RWPE2 (cell line): ENCODE measurements around the gene TRAK1.

Experiments
- ATAC-seq: fragments of 200-7000 bp; cut with Tn5 transposase; 3 replicates; pipeline ENCODE4 v1.9.1; 2021; ENCODE audit warnings: low read depth
- DNase-seq: peaks from one replicate; pipeline ENCODE4 v3.0.0-alpha.2; 2020; ENCODE audit warnings: low spot score
- H3K27ac ChIP-seq: fragments of 450-650 bp; 2 replicates; pipeline ENCODE4 v1.5.1; 2017; ENCODE audit warnings: mild to moderate bottlenecking; ENCODE audit not compliant: poor library complexity, severe bottlenecking
- H3K27me3 ChIP-seq: fragments of 250-450 bp; sonication (Bioruptor Pico); 2 replicates; pipeline ENCODE4 v1.5.1; 2021; ENCODE audit warnings: mild to moderate bottlenecking, moderate library complexity; ENCODE audit not compliant: insufficient read depth, poor library complexity, severe bottlenecking
- H3K36me3 ChIP-seq: fragments of 250-450 bp; sonication (Bioruptor Pico); 2 replicates; pipeline ENCODE4 v1.5.1; 2020; ENCODE audit warnings: low read depth, mild to moderate bottlenecking, moderate library complexity
- H3K4me1 ChIP-seq: fragments of 250-450 bp; sonication (Bioruptor Pico); 2 replicates; pipeline ENCODE4 v1.5.1; 2021; ENCODE audit warnings: mild to moderate bottlenecking, moderate library complexity; ENCODE audit not compliant: insufficient read depth, poor library complexity, severe bottlenecking
- H3K4me3 ChIP-seq: fragments of 250-450 bp; sonication (Bioruptor Pico); 2 replicates; pipeline ENCODE4 v1.5.1; 2021; ENCODE audit warnings: mild to moderate bottlenecking, moderate library complexity; ENCODE audit not compliant: severe bottlenecking
- H3K9me3 ChIP-seq: fragments of 250-450 bp; sonication (Bioruptor Pico); 2 replicates; pipeline ENCODE4 v1.5.1; 2021; ENCODE audit warnings: mild to moderate bottlenecking, moderate library complexity; ENCODE audit not compliant: severe bottlenecking
- TF ChIP-seq, protein P1 (sequence below): fragments of 450-650 bp; IDR thresholded peaks from one replicate; pipeline ENCODE4 v1.5.1; 2017; ENCODE audit warnings: mild to moderate bottlenecking, moderate library complexity; ENCODE audit not compliant: poor library complexity, severe bottlenecking

TRAK1 gene

GRCh38 chr3:42081838-42082473, 9.2 kb upstream of the TRAK1 start:
- H3K4me1 ChIP-seq: peaks cover 16% of the 10 kb centered on the region
- no peak overlapping the region for H3K4me3 ChIP-seq
- H3K36me3 ChIP-seq: no peaks in the 10 kb centered on the region
- H3K9me3 ChIP-seq: no peaks in the 10 kb centered on the region
- no peak for DNase-seq
- TF ChIP-seq, protein P1, sequence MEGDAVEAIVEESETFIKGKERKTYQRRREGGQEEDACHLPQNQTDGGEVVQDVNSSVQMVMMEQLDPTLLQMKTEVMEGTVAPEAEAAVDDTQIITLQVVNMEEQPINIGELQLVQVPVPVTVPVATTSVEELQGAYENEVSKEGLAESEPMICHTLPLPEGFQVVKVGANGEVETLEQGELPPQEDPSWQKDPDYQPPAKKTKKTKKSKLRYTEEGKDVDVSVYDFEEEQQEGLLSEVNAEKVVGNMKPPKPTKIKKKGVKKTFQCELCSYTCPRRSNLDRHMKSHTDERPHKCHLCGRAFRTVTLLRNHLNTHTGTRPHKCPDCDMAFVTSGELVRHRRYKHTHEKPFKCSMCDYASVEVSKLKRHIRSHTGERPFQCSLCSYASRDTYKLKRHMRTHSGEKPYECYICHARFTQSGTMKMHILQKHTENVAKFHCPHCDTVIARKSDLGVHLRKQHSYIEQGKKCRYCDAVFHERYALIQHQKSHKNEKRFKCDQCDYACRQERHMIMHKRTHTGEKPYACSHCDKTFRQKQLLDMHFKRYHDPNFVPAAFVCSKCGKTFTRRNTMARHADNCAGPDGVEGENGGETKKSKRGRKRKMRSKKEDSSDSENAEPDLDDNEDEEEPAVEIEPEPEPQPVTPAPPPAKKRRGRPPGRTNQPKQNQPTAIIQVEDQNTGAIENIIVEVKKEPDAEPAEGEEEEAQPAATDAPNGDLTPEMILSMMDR: no peak
- no peaks in the 10 kb centered on the region for H3K27me3 ChIP-seq
- no peak overlapping the region for H3K27ac ChIP-seq
- ATAC-seq: no peak

DNA sequence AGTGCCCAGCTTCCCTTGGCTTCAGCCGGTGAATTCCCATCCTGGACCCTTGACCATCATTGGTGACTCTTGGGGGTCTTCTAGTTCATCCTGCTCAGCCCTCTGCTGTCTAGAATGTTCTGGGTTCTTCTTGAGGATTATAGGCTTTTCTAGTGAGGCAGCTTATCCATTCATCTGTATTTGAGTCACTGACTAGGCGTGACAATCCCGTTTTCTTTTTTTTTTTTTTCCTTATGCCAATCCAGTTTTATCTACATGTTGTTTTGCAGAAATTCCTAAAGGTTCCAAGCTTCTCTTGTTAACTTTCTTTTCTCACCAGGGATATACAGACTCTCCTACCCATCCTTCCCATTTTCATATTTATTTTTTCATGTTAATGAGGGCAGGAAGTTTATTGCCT, 6.6 kb upstream of the TRAK1 start:
- H3K9me3 ChIP-seq: no peaks in the 10 kb centered on the region
- ATAC-seq: no peak
- H3K36me3 ChIP-seq: 0 out of 2 replicates have a peak, but pooled peaks cover 2% of the 10 kb centered on the region
- no peak overlapping the region for H3K27ac ChIP-seq
- H3K4me3 ChIP-seq: no peak overlapping the region
- TF ChIP-seq, protein P1: no peak
- DNase-seq: no peak
- no peaks in the 10 kb centered on the region for H3K27me3 ChIP-seq
- H3K4me1 ChIP-seq: peaks cover 14% of the 10 kb centered on the region

DNA sequence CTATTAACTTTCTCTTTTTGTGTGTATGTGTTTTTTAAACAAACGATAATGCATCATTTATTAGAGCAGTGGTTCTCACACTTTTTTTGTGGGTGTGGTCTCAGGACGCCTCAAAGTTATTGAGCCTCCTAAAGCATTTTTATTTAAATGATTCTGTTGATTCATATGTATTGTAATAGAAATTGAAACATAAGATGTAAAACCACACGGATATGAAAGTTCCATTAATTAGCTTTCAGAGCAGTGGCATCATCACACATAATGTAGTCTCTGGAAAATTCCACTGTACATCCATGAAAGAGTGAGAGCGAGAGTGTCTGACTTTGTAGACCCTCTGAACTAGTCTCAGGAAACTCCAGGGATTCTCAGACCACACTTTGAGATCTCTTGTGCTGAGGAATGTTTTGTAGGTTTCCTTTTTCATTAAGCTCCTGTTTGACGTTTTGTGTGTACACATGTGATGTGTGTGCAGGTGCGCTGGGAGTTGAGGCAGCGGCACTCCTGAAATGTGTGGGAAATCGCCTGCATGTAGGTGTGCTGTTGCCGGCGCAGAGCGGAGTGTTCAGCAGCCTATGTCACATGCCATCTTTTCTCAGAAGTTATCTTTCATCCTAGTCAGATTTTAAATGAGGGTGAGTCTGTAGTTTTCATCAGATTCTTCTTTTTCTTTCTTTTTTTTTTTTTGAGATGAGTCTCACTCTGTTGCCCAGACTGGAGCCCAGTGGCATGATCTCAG, 5.3 kb upstream of the TRAK1 start:
- H3K36me3 ChIP-seq: 0 out of 2 replicates have a peak, but pooled peaks cover 5% of the 10 kb centered on the region
- H3K4me3 ChIP-seq: no peak overlapping the region
- TF ChIP-seq, protein P1: no peak
- no peaks in the 10 kb centered on the region for H3K27me3 ChIP-seq
- ATAC-seq: no peak
- peaks cover 6% of the 10 kb centered on the region for H3K4me1 ChIP-seq
- DNase-seq: no peak
- no peaks in the 10 kb centered on the region for H3K9me3 ChIP-seq
- no peak overlapping the region for H3K27ac ChIP-seq

- H3K4me1 ChIP-seq: peaks cover 14% of the 10 kb centered on the region
- H3K27me3 ChIP-seq: no peaks in the 10 kb centered on the region
- H3K36me3 ChIP-seq: 0 out of 2 replicates have a peak, but pooled peaks cover 5% of the 10 kb centered on the region
- TF ChIP-seq, protein P1: no peak
- no peak overlapping the region for H3K27ac ChIP-seq
- ATAC-seq (no peak), DNase-seq (no peak)
- no peak overlapping the region for H3K4me3 ChIP-seq
- H3K9me3 ChIP-seq: no peaks in the 10 kb centered on the region
These were observed 2.2 kb upstream of the TRAK1 start for GRCh38 chr3:42088803-42089530.
